ENCODE data around the gene PLXND1.
"Not testable (repeated sequence)": the region's sequence is repeated elsewhere in the genome, so short reads cannot be mapped to it uniquely, and the experiment has no call there.

PLXND1 gene, protein sequence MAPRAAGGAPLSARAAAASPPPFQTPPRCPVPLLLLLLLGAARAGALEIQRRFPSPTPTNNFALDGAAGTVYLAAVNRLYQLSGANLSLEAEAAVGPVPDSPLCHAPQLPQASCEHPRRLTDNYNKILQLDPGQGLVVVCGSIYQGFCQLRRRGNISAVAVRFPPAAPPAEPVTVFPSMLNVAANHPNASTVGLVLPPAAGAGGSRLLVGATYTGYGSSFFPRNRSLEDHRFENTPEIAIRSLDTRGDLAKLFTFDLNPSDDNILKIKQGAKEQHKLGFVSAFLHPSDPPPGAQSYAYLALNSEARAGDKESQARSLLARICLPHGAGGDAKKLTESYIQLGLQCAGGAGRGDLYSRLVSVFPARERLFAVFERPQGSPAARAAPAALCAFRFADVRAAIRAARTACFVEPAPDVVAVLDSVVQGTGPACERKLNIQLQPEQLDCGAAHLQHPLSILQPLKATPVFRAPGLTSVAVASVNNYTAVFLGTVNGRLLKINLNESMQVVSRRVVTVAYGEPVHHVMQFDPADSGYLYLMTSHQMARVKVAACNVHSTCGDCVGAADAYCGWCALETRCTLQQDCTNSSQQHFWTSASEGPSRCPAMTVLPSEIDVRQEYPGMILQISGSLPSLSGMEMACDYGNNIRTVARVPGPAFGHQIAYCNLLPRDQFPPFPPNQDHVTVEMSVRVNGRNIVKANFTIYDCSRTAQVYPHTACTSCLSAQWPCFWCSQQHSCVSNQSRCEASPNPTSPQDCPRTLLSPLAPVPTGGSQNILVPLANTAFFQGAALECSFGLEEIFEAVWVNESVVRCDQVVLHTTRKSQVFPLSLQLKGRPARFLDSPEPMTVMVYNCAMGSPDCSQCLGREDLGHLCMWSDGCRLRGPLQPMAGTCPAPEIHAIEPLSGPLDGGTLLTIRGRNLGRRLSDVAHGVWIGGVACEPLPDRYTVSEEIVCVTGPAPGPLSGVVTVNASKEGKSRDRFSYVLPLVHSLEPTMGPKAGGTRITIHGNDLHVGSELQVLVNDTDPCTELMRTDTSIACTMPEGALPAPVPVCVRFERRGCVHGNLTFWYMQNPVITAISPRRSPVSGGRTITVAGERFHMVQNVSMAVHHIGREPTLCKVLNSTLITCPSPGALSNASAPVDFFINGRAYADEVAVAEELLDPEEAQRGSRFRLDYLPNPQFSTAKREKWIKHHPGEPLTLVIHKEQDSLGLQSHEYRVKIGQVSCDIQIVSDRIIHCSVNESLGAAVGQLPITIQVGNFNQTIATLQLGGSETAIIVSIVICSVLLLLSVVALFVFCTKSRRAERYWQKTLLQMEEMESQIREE (N-terminal part only)

DNA sequence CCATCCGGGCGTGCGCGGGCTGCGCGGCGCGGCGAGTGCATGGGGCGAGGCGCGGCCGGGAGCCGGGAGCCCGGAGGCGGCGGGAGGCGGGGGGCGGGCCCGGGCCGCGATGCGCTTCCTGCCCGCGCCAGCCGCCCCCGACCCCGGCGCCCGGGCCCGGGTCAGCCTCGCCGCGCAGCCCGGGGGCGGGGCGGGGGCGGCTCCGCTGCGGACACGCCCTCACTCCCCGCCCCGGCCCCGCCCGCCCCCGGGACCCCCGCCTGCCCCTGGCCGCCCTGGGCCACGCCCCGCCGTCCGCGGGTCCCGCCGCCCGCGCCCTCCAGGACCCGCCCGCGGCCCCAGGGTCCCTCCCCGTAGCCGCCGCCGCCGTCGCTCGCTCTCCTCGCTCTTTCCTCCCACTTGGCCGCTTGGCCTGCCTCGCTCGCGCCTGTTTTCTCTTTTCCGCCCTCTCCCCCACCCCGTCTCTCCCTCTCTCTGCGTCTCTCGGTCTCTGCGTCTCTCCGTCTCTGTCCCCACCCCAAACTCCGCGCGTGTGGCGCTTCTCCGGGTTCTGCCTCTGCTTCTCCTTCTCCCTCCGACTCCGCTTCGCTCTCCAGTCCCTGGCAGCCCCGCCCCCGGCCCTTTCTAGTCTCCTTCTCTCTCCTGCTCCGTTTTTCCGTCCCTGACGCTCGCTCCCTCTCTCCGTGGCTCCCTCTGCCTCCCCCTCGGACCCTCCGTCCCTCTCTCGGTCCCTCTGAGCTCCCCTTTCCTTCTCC lies at the start of gene PLXND1:
Gene PLXND1 (minus strand): TSS at position 41 of the 755 bp plus-strand sequence. CDS start 37 bp downstream, at position 4.
- FAIRE-seq (no peak), DNase-seq (ENCODE audit: extremely low spot score, insufficient read length, low read depth) (no peak)

DNA sequence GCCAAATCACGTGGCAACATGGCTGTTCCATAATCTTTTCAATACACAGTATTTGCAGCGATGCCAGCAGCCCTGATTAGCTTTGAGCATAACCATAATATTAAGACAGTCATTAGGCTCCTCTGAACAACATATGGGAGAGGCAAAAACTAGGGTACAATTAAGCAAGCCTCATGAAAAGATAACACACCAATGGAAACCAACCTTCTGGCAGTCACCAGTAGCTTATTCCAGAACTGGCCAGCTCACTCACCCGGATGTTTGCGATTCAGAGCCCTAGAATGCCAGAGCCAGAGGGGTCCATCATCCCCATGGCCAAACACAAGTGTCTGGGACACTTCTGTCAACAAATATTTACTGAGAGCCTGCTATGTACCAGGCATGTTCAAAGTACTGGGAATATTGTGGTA lies 48.8 kb upstream of the PLXND1 start:
- FAIRE-seq (no peak), DNase-seq (ENCODE audit: extremely low spot score, insufficient read length, low read depth) (no peak)

- DNase-seq (ENCODE audit: extremely low spot score, insufficient read length, low read depth) (no peak), FAIRE-seq (no peak)
These were observed 47.7 kb upstream of the PLXND1 start for GRCh38 chr3:129654131-129654530.

DNA sequence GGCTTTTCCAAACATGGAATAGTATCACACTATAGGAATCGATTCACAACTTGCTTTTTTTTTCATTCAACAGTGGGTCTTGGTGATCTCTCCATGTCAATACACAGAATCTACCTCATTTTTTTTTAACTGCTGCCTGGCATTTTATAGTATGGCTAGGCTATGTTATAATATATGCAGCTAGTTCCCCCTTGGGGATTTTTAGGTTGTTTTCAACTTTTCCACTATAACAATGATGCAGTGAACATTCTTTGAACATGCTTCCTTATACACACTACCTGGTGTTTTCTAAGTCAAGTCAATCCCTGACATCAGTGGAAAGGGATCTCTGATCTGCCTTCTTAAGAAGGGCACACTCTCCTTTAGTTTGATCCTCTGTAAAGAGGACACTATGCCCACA lies 46.5 kb upstream of the PLXND1 start:
- FAIRE-seq: no peak

GRCh38 chr3:129651435-129652202 lies 45.1 kb upstream of the PLXND1 start:
- FAIRE-seq (no peak), DNase-seq (ENCODE audit: extremely low spot score, insufficient read length, low read depth) (no peak)

More for the DNA sequence above, 46.5 kb upstream of the PLXND1 start:
- no peak for DNase-seq (ENCODE audit: extremely low spot score, insufficient read length, low read depth)

GRCh38 chr3:129650256-129650872 lies 43.9 kb upstream of the PLXND1 start:
- peak; percentile 85 for FAIRE-seq
- peak; percentile 23 for DNase-seq (ENCODE audit: extremely low spot score, insufficient read length, low read depth)

DNA sequence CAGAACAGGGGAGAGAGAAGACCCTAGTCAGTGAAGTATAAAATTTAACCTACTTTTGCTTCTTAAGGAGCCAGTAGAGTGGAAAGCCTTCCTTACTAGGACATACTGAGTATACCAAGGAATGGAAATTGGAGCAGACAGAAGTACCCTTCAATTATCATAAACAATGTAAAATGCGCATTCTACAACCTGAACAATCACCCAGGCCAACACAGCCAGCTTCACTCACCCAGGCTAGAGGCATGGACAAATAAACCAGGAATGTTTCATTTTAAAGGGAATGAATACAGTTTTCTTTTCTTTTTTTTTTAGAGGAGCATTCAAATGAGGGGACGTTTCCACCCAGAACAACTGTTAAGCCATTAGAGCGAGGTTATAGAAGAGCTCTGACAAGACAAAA lies 41.9 kb upstream of the PLXND1 start:
- FAIRE-seq: no peak

DNA sequence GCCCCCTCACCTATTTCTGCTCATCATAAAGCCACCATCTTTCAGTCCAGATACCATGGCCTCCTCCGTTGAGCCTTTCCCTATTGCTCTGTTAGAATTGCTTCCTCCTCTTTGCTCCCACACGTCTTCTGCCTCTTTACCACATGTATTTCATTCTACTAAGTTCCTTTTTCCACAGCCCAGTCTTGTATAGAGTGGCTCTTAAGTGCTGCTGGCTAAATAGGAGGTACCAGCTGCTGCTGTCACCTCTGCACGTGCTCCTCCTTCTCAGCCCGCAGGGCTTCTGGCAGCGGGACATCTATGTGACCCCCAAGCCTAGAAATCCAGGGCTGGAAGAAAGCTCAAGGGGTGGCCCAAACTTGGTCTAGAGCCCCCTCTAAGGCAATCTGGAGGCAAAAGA lies 38.8 kb upstream of the PLXND1 start:
- DNase-seq (ENCODE audit: extremely low spot score, insufficient read length, low read depth): no peak
- FAIRE-seq: no peak

More for the DNA sequence above, 41.9 kb upstream of the PLXND1 start:
- no peak for DNase-seq (ENCODE audit: extremely low spot score, insufficient read length, low read depth)

GRCh38 chr3:129644836-129645235 lies 38.4 kb upstream of the PLXND1 start:
- no peak for FAIRE-seq
- no peak for DNase-seq (ENCODE audit: extremely low spot score, insufficient read length, low read depth)

- not testable (repeated sequence) for DNase-seq (ENCODE audit: extremely low spot score, insufficient read length, low read depth); FAIRE-seq
These were observed 35.2 kb upstream of the PLXND1 start for GRCh38 chr3:129641567-129642260.

GRCh38 chr3:129640985-129641384 lies 34.5 kb upstream of the PLXND1 start:
- not testable (repeated sequence) for FAIRE-seq; DNase-seq (ENCODE audit: extremely low spot score, insufficient read length, low read depth)

- no peak for DNase-seq (ENCODE audit: extremely low spot score, insufficient read length, low read depth)
- no peak for FAIRE-seq
These were observed 32.0 kb upstream of the PLXND1 start for GRCh38 chr3:129638481-129638880.

DNA sequence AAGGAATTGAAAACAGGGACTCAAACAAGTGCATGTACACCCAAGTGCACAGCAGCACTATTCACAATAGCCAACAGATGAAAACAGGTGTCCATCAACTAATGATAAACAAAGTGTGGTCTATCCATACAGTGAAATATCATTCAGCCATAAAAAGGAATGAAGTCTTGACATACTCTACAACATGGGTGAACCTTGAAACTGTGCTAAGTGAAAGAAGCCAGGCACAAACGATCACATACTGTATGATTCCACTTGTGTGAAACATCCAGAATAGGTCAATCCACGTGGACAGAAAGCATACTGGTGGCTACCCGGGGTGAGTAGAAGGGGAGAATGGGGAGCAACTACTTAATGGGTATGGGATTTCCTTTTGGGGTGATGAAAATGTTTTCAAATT lies 29.6 kb upstream of the PLXND1 start:
- FAIRE-seq (no peak), DNase-seq (ENCODE audit: extremely low spot score, insufficient read length, low read depth) (no peak)

GRCh38 chr3:129635656-129636055 lies 29.2 kb upstream of the PLXND1 start:
- DNase-seq (ENCODE audit: extremely low spot score, insufficient read length, low read depth) (no peak), FAIRE-seq (no peak)

DNA sequence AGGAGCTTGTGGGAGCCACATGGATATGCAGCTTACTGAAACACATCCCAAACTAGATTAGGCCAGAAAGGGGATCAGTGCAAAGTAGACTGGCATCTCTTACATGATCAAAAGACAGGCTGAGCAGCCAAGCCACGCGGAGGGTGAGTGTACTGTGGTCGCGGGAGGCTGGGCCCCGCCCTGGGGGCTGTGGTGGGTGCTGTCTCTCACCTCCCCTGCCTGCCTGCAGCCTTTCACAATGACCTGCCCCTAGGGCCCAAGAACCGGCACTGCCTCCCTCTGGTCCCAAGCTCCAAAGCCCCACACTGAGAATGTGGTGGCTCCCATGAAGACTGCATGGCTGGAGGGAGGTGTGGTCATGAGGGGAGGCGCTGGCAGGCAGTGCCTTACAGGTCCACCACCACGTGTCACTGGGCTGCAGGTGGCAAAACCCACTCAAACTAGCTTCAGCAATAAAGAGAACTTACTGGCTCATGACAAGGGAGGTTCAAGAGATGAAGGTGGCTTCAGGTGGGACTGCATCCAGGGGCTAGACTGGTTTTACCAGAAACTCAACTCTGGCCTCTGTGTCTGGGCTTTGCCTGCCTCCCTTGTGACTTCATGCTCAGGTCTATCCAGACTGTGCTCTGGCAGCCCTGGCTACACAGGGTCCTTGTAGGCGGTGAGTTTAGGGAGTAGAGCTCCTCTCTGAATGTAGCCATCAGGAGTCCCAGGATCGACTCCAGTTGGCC lies 27.4 kb upstream of the PLXND1 start:
- FAIRE-seq (no peak), DNase-seq (ENCODE audit: extremely low spot score, insufficient read length, low read depth) (no peak)

DNA sequence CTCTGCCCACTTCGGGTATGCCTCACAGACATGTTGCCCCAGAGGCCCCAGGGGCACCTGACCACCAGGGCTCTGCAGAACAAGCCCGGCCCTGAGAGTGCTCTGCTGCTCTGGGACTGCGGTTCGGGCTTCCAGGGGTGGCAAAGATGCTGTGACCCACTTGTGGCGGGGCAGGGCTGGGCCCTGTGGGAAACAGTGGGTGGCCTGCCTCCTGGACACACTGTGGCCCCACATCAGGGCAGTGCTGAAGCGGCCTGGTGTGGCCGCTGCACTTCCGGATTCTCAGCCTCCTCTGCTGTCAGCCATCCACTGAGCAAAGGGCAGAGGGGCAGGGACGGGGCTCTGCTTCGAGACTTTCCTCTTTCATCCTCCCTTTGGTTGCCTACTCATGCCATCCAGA lies 26.5 kb upstream of the PLXND1 start:
- DNase-seq (ENCODE audit: extremely low spot score, insufficient read length, low read depth): no peak
- FAIRE-seq: no peak

GRCh38 chr3:129632556-129632955 lies 26.1 kb upstream of the PLXND1 start:
- FAIRE-seq (no peak), DNase-seq (ENCODE audit: extremely low spot score, insufficient read length, low read depth) (no peak)
